Trophoblast cell (in vitro differentiated cells and primary cell): Measurements from ENCODE around the gene SGTA.
A peak's percentile ranks its signal among the peaks of the same experiment; 100 is the strongest.

Source experiments
- DNase-seq, 2 donors: peaks; one replicate each; pipeline ENCODE4 v3.0.0-alpha.2; 2016
- H2AFZ ChIP-seq: 2 replicates; pipeline ENCODE4 v1.6.1; 2013; ENCODE audit warnings: low read length, moderate library complexity, mild to moderate bottlenecking; ENCODE audit not compliant: insufficient read depth, poor library complexity
- H2AK5ac ChIP-seq: 2 replicates; pipeline ENCODE4 v1.6.1; 2013; ENCODE audit warnings: mild to moderate bottlenecking, low read length
- H2BK120ac ChIP-seq: 2 replicates; pipeline ENCODE4 v1.6.1; 2013; ENCODE audit warnings: low read length, mild to moderate bottlenecking, moderate library complexity; ENCODE audit not compliant: insufficient read depth, poor library complexity
- H2BK12ac ChIP-seq: 2 replicates; pipeline ENCODE4 v1.6.1; 2013; ENCODE audit warnings: mild to moderate bottlenecking, low read length, moderate library complexity
- H2BK5ac ChIP-seq: 2 replicates; pipeline ENCODE4 v1.6.1; 2013; ENCODE audit warnings: low read length, low read depth, moderate library complexity, mild to moderate bottlenecking; ENCODE audit not compliant: poor library complexity
- H3K14ac ChIP-seq: 2 replicates; pipeline ENCODE4 v1.6.1; 2013; ENCODE audit warnings: mild to moderate bottlenecking, low read length
- H3K18ac ChIP-seq: 2 replicates; pipeline ENCODE4 v1.6.1; 2013; ENCODE audit warnings: mild to moderate bottlenecking, low read length
- H3K23ac ChIP-seq: 2 replicates; pipeline ENCODE4 v1.6.1; 2013; ENCODE audit warnings: low read length
- H3K27ac ChIP-seq: 2 replicates; pipeline ENCODE4 v1.5.1; 2013; ENCODE audit warnings: low read depth, mild to moderate bottlenecking, inconsistent platforms, low read length, moderate library complexity
- H3K27me3 ChIP-seq: 2 replicates; pipeline ENCODE4 v1.6.1; 2013; ENCODE audit warnings: inconsistent platforms, mild to moderate bottlenecking, low read length, moderate library complexity; ENCODE audit not compliant: insufficient read depth
- H3K36me3 ChIP-seq, 2 experiments: 1 replicate in 1 of 2; 2 replicates in 1 of 2; pipeline ENCODE4 v1.6.1; 2013; ENCODE audit warnings: low read length in 2 of 2, mild to moderate bottlenecking in 2 of 2, moderate library complexity in 1 of 2; ENCODE audit not compliant: insufficient read depth in 2 of 2, control insufficient read depth in 1 of 2
- H3K4ac ChIP-seq: 2 replicates; pipeline ENCODE4 v1.6.1; 2013; ENCODE audit warnings: low read depth, mild to moderate bottlenecking, low read length, moderate library complexity
- H3K4me1 ChIP-seq, 2 experiments: 1 replicate in 1 of 2; 2 replicates in 1 of 2; pipeline ENCODE4 v1.6.1; 2013; ENCODE audit warnings: low read length in 2 of 2, mild to moderate bottlenecking in 2 of 2, moderate library complexity in 1 of 2; ENCODE audit not compliant: insufficient read depth in 2 of 2, control insufficient read depth in 1 of 2
- H3K4me2 ChIP-seq: 2 replicates; pipeline ENCODE4 v1.6.1; 2013; ENCODE audit warnings: inconsistent platforms, mild to moderate bottlenecking, low read length, moderate library complexity
- H3K4me3 ChIP-seq: 2 replicates; pipeline ENCODE4 v1.5.1; 2013; ENCODE audit warnings: mild to moderate bottlenecking, low read depth, low read length, inconsistent platforms
- H3K79me1 ChIP-seq: one replicate; pipeline ENCODE4 v1.6.1; 2013; ENCODE audit warnings: low read length
- H3K79me2 ChIP-seq: 2 replicates; pipeline ENCODE4 v1.6.1; 2013; ENCODE audit warnings: low read length, mild to moderate bottlenecking; ENCODE audit not compliant: control insufficient read depth, insufficient read depth, poor library complexity
- H3K9ac ChIP-seq: 2 replicates; pipeline ENCODE4 v1.6.1; 2013; ENCODE audit warnings: mild to moderate bottlenecking, low read length
- H3K9me3 ChIP-seq: 2 replicates; pipeline ENCODE4 v1.6.1; 2013; ENCODE audit warnings: low read depth, mild to moderate bottlenecking, control low read depth, inconsistent platforms, low read length; ENCODE audit not compliant: insufficient read depth
- H4K12ac ChIP-seq: 2 replicates; pipeline ENCODE4 v1.6.1; 2013; ENCODE audit warnings: low read depth, mild to moderate bottlenecking, low read length, moderate library complexity
- H4K8ac ChIP-seq: 2 replicates; pipeline ENCODE4 v1.6.1; 2013; ENCODE audit warnings: low read depth, mild to moderate bottlenecking, low read length, moderate library complexity
- H4K91ac ChIP-seq: one replicate; pipeline ENCODE4 v1.6.1; 2013; ENCODE audit warnings: low read depth, mild to moderate bottlenecking, low read length, moderate library complexity
- WGBS: extraction: QIAGEN DNeasy Blood & Tissue Kit; methylation state at CpG from one replicate; pipeline ENCODE4 v1.1.7; 2013; ENCODE audit warnings: missing lambda C conversion rate; ENCODE audit not compliant: insufficient read length, insufficient coverage; ENCODE audit errors: extremely low coverage; 5-methylcytosine and 5-hydroxymethylcytosine counted together

Gene SGTA

GRCh38 chr19:2814426-2814825 lies 31.4 kb upstream of the SGTA start:
- Histone ChIP-seq H3K4me3 (peak overlapping the region; percentile 16), H3K4me1 (peaks cover 29 to 33% of the 10 kb centered on the region in 2 experiments), H3K27ac (peak overlapping the region; percentile 96), H3K27me3 (no peaks in the 10 kb centered on the region), H3K4ac (peak overlapping the region; percentile 80), H4K91ac (peak overlapping the region; percentile 100), H3K36me3 (peaks cover 47 to 48% of the 10 kb centered on the region in 2 experiments), H3K9me3 (peaks cover 4% of the 10 kb centered on the region), H3K79me1 (peaks cover 37% of the 10 kb centered on the region), H3K4me2 (no peak overlapping the region), H2BK120ac (peak overlapping the region; percentile 99), H4K12ac (peak overlapping the region; percentile 87), H2BK12ac (peak overlapping the region; percentile 99), H2BK5ac (peak overlapping the region; percentile 94), H2AFZ (no peak overlapping the region), H3K14ac (peak overlapping the region; percentile 96), H3K79me2 (peaks cover 11% of the 10 kb centered on the region), H4K8ac (peak overlapping the region; percentile 95), H3K23ac (no peak overlapping the region), H3K9ac (no peak overlapping the region), H3K18ac (peak overlapping the region; percentile 97), H2AK5ac (peak overlapping the region; percentile 99)
- no CpG with 5 or more reads among the region's 11 CpGs for WGBS
- DNase-seq = no peak

- H4K8ac ChIP-seq = peak overlapping the region; percentile 95
- H3K4me1 ChIP-seq = peaks cover 29 to 33% of the 10 kb centered on the region in 2 experiments
- DNase-seq = peak; percentile 30 to 31
- H2BK5ac ChIP-seq = peak overlapping the region; percentile 97
- H3K79me1 ChIP-seq = peaks cover 37% of the 10 kb centered on the region
- H3K23ac ChIP-seq = no peak overlapping the region
- H4K12ac ChIP-seq = peak overlapping the region; percentile 87
- peaks cover 56 to 57% of the 10 kb centered on the region in 2 experiments for H3K36me3 ChIP-seq
- peaks cover 4% of the 10 kb centered on the region for H3K9me3 ChIP-seq
- H2AFZ ChIP-seq = peak overlapping the region; percentile 67
- H2BK12ac ChIP-seq = peak overlapping the region; percentile 99
- peaks cover 11% of the 10 kb centered on the region for H3K79me2 ChIP-seq
- H2AK5ac ChIP-seq = peak overlapping the region; percentile 99
- peak overlapping the region; percentile 97 for H3K14ac ChIP-seq
- H2BK120ac ChIP-seq = peak overlapping the region; percentile 99
- H3K27me3 ChIP-seq = no peaks in the 10 kb centered on the region
- peak overlapping the region; percentile 97 for H3K18ac ChIP-seq
- H3K9ac ChIP-seq = no peak overlapping the region
- H3K4ac ChIP-seq = peak overlapping the region; percentile 83
- H3K27ac ChIP-seq = peak overlapping the region; percentile 100
- H3K4me3 ChIP-seq = no peak overlapping the region
- peak overlapping the region; percentile 3 for H3K4me2 ChIP-seq
- H4K91ac ChIP-seq = peak overlapping the region; percentile 100
- WGBS = no CpG with 5 or more reads among the region's 35 CpGs
These were observed 30.4 kb upstream of the SGTA start for GRCh38 chr19:2813235-2814160.

GRCh38 chr19:2812414-2813234 lies 29.6 kb upstream of the SGTA start:
- H3K27ac ChIP-seq = peak overlapping the region; percentile 100
- H4K91ac ChIP-seq = peak overlapping the region; percentile 99
- no peak overlapping the region for H3K4me3 ChIP-seq
- peak overlapping the region; percentile 55 for H2AFZ ChIP-seq
- H3K4me1 ChIP-seq = peaks cover 29 to 33% of the 10 kb centered on the region in 2 experiments
- peak overlapping the region; percentile 3 for H3K4me2 ChIP-seq
- H2BK12ac ChIP-seq = peak overlapping the region; percentile 66
- H3K18ac ChIP-seq = peak overlapping the region; percentile 48
- peaks cover 65 to 66% of the 10 kb centered on the region in 2 experiments for H3K36me3 ChIP-seq
- H2AK5ac ChIP-seq = peak overlapping the region; percentile 91
- peak overlapping the region; percentile 65 for H4K12ac ChIP-seq
- H2BK120ac ChIP-seq = peak overlapping the region; percentile 98
- peaks cover 37% of the 10 kb centered on the region for H3K79me1 ChIP-seq
- H3K79me2 ChIP-seq = peaks cover 11% of the 10 kb centered on the region
- peak overlapping the region; percentile 97 for H3K14ac ChIP-seq
- no CpG with 5 or more reads among the region's 37 CpGs for WGBS
- no peak for DNase-seq
- peak overlapping the region; percentile 72 for H4K8ac ChIP-seq
- H3K23ac ChIP-seq = no peak overlapping the region
- H3K27me3 ChIP-seq = no peaks in the 10 kb centered on the region
- H3K4ac ChIP-seq = peak overlapping the region; percentile 83
- H3K9ac ChIP-seq = no peak overlapping the region
- H2BK5ac ChIP-seq = peak overlapping the region; percentile 97
- peaks cover 4% of the 10 kb centered on the region for H3K9me3 ChIP-seq

GRCh38 chr19:2811735-2812413 lies 28.8 kb upstream of the SGTA start:
- Histone ChIP-seq H3K36me3 (peaks cover 72 to 74% of the 10 kb centered on the region in 2 experiments), H2BK5ac (peak overlapping the region; percentile 97), H4K91ac (peak overlapping the region; percentile 99), H3K4me1 (peaks cover 27 to 33% of the 10 kb centered on the region in 2 experiments), H3K18ac (peak overlapping the region; percentile 48), H3K79me2 (peaks cover 11% of the 10 kb centered on the region), H3K79me1 (peaks cover 34% of the 10 kb centered on the region), H2AFZ (no peak overlapping the region), H2BK120ac (no peak overlapping the region), H3K4ac (no peak overlapping the region), H4K12ac (no peak overlapping the region), H4K8ac (peak overlapping the region; percentile 47), H3K23ac (no peak overlapping the region), H2BK12ac (peak overlapping the region; percentile 66), H3K4me3 (no peak overlapping the region), H3K27ac (peak overlapping the region; percentile 100), H2AK5ac (peak overlapping the region; percentile 84), H3K9me3 (peaks cover 4% of the 10 kb centered on the region), H3K9ac (no peak overlapping the region), H3K14ac (peak overlapping the region; percentile 65), H3K27me3 (no peaks in the 10 kb centered on the region), H3K4me2 (no peak overlapping the region)
- WGBS = no CpG with 5 or more reads among the region's 34 CpGs
- DNase-seq = no peak
